KOPT-K1 (cell line): ENCODE results near the gene CUL1.

ENCODE experiments used
- H3K27ac ChIP-seq: fragments of 200-600 bp; sonication (generic); 2 replicates; pipeline ENCODE4 v1.5.1; 2016; ENCODE audit warnings: antibody characterized with exemption, mild to moderate bottlenecking, low read depth, low read length; ENCODE audit not compliant: poor library complexity, severe bottlenecking
- H3K36me3 ChIP-seq: fragments of 200-600 bp; sonication (generic); 2 replicates; pipeline ENCODE4 v1.5.1; 2017; ENCODE audit warnings: antibody characterized with exemption, mild to moderate bottlenecking, low read length, moderate library complexity; ENCODE audit not compliant: insufficient read depth
- H3K9me3 ChIP-seq: fragments of 200-600 bp; sonication (generic); 2 replicates; pipeline ENCODE4 v1.5.1; 2017; ENCODE audit warnings: antibody characterized with exemption, low read length, mild to moderate bottlenecking; ENCODE audit not compliant: insufficient read depth, poor library complexity, severe bottlenecking

The CUL1 gene

DNA sequence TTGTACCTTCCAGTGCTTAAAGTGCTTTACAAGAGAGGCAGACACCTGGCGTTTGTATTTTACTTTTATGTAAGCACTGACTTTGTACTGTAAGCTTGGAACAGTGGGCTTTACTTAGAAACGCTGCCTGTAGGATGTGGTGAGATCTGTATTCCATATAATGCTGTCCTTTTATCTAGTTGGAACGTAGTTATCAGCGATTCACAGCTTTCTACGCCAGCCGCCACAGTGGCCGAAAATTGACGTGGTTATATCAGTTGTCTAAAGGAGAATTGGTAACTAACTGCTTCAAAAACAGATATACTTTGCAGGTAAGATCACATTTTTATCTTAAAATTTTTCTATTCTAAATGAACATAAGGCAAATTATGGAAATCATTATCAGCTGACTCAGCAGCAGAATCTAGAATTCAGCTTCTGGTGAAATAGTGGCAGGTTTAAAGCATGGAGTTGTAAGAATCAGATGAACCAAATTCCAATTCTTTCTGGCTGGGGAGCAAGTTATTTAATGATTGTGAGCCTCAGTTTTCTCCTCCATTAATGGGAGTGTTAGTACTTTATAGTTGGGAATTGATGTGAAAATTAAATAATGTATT lies 91.5 kb downstream of the CUL1 start:
- Histone ChIP-seq H3K36me3 (peaks cover 100% of the 10 kb centered on the region), H3K27ac (no peak overlapping the region), H3K9me3 (peaks cover 6% of the 10 kb centered on the region)

DNA sequence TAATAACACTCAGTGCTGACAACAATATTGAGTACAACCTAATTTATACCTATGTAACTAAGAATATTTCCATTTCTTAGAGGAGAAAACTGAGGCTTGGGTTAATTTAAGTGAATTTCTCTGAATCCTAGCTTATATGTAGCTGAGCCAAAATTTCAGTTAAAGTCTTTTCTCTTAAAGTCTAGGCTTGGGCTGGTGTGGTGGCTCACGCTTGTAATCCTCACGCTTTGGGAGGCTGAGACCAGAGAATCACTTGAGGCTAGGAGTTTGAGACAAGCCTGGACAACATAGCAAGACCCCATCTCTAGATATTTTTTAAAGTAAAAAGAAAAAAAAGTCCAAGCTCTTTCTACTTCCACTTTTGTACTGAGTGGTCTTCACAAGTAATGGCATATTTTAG lies 92.1 kb downstream of the CUL1 start:
- Histone ChIP-seq H3K27ac (no peak overlapping the region), H3K9me3 (peaks cover 6% of the 10 kb centered on the region), H3K36me3 (peaks cover 98% of the 10 kb centered on the region)

DNA sequence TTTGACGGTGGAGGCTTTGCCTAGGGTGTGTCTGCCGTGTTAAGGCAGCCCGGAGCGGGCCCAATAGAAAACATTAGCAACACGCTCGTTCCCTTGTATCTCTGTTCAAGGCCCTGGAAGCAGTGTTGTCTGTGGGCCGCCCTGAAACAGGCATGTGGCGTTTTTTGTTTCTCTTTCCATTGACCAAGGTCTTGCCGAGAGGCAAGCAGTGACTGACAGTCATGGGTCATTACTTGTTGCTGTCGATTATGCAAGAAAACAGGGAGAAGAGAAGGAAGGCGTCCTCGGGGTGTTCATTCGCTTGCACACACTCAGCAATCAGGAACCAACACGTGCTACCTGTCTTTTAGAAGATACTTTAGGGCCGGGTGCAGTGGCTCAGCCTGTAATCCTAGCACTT lies 92.8 kb downstream of the CUL1 start:
- Histone ChIP-seq H3K36me3 (peaks cover 98% of the 10 kb centered on the region), H3K27ac (no peak overlapping the region)

DNA sequence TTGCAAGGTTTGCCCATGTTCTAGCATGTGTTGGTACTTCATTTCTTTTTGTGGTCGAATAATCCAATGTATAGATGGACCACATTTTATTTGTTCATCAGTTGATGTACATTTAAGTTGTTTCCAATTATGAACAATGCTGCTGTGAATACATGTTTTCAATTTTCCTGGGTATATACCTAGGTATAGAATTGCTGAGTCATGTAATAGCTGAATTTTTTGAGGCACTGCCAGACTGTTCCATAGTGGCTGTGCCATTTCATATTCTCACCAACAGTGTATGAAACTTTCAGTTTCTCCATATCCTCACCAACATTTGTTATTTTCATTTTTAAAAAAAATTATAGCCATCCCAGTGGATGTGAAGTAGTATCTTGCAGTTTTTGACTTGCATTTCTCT lies 94.9 kb downstream of the CUL1 start:
- peaks cover 98% of the 10 kb centered on the region for H3K36me3 ChIP-seq
- H3K9me3 ChIP-seq = peaks cover 6% of the 10 kb centered on the region
- no peak overlapping the region for H3K27ac ChIP-seq

More for the DNA sequence above, 92.8 kb downstream of the CUL1 start:
- peaks cover 6% of the 10 kb centered on the region for H3K9me3 ChIP-seq

DNA sequence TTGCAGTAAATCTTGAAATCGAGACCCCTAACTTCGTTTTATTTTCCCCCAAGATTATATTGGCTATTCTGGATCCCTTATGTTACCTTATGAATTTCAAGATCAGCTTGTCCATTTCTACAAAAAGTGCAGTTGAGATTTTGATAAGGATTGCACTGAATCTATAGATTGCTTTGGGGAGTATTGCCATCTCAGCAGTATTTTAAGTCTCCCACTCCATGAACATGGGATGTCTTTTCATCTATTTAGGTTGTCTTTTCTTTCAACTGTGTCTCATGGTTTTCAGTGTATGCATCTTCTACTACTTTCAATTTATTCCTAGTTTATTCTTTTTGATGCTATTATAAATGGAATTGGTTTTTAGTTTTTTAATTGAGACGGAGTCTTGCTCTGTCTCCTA lies 95.8 kb downstream of the CUL1 start:
- Histone ChIP-seq H3K27ac (no peak overlapping the region), H3K36me3 (peaks cover 98% of the 10 kb centered on the region), H3K9me3 (peaks cover 6% of the 10 kb centered on the region)

DNA sequence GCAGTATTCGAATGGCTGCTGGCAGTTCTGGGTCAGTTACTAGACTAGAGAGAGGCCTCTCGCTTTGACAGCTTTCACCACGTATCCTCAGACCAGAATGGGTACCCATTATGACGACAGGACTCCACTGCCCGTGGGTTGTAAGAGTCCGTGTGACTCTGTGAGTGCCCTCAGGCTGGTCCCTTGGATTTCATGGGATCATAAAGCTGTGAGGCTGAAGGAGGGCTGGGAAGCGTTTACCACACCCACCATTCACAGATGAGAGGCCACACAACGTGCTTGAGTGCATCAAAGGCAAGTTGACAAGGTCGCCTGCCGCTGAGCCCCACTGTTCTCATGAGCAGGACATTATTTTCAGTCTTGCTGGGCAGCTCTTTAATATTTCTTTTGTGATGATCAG lies 98.1 kb downstream of the CUL1 start:
- Histone ChIP-seq H3K36me3 (peaks cover 98% of the 10 kb centered on the region), H3K27ac (no peak overlapping the region), H3K9me3 (peaks cover 6% of the 10 kb centered on the region)

DNA sequence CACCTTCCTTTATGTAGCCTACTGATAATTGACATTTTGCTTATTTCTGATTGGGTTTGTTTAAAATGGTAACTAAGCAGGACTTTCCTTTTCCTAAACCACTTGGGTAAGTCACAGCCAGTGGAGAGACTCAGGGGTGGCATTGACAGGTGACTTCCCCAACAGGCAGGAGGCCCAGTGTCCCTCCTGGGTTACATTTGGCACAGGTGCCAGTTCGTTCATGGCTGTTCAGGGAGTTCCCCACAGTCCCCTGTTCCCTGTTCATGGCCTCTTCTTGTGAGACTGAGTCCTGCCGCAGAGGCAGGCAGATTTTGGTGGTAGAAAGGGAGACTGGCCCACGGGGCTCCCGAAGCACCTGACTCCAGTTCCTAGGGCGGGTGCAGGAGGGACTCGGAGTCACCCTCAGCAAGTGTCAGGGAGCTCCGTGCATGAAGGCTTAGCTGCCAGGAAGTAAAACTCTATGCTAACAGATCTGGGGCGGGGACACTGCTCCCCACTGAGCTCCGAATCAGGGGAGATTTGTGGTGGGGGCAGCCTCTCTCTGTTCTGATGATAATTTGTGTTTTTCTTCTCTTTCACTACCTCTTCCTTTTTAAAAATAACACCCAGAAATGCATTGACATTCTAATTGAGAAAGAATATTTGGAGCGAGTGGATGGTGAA lies 101.3 kb downstream of the CUL1 start:
- Histone ChIP-seq H3K9me3 (no peaks in the 10 kb centered on the region), H3K27ac (no peak overlapping the region), H3K36me3 (peaks cover 97% of the 10 kb centered on the region)

DNA sequence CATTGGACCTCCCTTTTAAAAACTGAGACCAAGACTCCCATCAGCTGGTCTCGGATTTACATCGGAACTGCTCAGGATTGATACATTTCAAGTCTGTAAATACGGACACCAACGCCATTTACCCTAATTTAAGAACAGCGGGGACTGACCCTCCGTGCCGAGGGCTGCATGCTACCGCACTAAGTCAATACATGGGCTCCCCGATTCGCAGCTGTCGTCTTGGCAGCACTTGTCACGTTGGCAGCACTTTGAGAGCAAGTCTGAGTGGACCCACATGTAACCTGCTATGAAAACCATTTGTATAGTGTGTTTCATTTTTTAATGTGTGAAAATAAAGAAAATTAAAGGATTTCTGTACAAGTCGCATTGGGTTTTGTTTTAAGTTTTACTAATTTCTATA lies 102.0 kb downstream of the CUL1 start:
- peaks cover 100% of the 10 kb centered on the region for H3K36me3 ChIP-seq
- H3K27ac ChIP-seq = no peak overlapping the region
- no peaks in the 10 kb centered on the region for H3K9me3 ChIP-seq

DNA sequence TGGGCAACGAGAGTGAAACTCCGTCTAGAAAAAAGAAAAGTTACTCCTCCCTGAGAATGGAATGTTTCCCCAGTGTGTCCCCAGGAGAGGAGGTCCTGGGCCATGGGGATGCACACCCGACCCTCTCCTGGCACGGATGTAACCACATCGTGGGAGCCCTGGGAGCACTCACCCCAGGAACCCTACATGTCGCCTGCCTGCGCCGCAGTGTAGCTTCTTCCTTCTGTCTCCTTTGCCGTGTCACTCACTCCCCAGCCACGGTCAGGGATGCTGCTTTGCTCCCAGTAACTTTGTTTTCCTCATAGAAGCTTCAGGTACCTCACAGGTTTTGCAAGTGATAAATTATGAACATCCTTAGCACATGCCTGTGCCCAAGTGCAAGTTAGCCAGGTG lies 103.4 kb downstream of the CUL1 start:
- Histone ChIP-seq H3K27ac (no peak overlapping the region), H3K36me3 (peaks cover 100% of the 10 kb centered on the region), H3K9me3 (no peaks in the 10 kb centered on the region)

DNA sequence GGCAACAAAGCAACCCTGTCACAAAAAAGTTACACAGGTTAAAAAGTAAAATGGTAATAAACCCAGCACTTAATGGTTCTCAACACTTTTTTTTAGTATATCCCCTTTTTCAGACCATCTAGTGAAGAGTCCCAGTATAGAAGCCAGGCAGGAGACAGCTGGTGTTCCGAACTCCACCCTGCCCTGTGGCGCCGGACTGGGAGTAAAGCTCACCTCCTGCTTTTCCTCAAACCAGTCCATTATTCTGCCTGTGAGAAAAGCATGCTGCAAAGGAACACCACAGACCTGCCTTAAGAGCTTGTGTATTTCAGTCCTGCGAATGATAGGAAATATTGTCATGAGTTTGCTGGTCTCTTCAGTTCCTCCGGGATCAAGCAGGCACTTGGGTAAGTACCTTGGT lies 104.4 kb downstream of the CUL1 start:
- H3K9me3 ChIP-seq = no peaks in the 10 kb centered on the region
- no peak overlapping the region for H3K27ac ChIP-seq
- H3K36me3 ChIP-seq = peaks cover 100% of the 10 kb centered on the region

DNA sequence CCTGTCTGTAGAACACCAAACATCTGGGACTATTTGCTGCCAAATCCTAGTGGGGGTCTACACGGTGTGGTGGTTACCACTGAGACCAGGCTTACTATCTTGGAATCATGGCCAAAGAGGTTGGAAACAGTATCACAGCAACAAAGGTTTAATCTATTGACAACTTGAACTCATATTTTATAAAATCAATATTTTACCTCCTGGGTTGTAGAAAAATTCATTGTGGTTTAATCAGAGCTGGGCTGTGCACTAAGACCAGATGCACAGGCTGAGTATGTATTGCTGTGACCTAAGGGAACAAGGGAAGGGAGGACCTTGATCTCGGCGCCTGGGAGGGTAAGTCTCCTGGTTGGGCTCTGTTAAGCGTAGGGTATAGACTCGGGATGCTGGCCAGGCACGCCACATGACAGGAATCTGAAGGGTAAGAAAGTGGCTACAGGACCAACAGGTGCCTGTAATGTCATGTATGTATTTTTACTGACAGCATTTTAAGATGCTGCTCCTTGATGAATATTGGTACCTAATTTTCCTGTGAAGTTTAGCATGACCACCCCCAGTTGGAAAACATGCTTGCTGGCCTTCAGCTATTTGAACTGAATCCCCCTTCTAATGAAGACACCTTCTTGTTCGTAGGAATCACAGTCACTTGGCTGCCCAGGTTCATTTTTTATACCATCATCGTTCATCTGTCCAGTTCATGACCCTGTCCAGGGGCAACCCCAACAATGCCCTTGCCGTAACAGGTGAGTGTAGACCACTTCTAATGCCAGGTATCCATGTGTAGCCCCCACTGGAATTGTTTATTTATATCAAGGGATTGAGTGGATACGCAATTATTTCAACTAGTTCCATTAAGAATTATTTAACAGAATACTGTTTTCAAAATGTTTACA lies 105.9 kb downstream of the CUL1 start:
- H3K27ac ChIP-seq = no peak overlapping the region
- no peaks in the 10 kb centered on the region for H3K9me3 ChIP-seq
- peaks cover 100% of the 10 kb centered on the region for H3K36me3 ChIP-seq

DNA sequence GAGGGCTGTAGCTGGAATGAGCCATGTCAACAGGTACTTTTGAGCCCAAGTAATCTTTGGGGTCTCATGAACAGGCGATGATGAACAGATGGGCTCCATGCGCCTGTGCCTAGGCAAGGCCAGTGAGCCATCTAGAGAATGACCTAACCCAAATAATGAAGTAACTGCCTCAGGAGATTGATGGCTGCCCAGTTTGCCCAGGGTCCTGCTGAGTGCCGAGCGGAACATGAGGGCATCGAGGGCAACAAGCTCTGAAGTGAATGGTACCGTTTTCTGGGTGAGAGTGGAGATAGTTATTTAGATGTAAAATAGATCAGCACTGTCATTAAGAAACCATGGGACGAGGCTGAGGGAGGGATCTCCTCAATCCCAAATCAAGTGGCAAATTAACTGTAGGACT lies 107.5 kb downstream of the CUL1 start:
- H3K27ac ChIP-seq = no peak overlapping the region
- peaks cover 100% of the 10 kb centered on the region for H3K36me3 ChIP-seq
- H3K9me3 ChIP-seq = no peaks in the 10 kb centered on the region

DNA sequence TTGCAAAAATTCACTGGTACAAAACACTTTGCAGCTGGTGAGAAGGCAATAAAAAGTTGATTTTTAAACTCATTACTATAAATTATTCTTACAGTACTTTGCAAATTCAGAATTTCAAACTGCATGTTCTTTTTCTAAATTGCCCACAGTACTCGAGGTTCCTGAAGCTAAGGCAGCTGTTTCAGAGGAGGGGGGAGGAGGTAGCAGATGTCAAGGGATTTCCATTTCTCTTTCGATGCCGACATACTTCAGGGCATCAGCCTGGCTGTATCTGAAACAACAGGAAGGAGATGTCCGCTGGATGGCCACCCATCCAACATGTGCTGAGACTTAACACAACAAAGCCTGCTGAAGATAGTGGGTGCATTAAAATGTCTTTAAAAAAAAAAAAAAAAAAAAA lies 108.7 kb downstream of the CUL1 start:
- no peak overlapping the region for H3K27ac ChIP-seq
- H3K9me3 ChIP-seq = no peaks in the 10 kb centered on the region
- H3K36me3 ChIP-seq = peaks cover 100% of the 10 kb centered on the region

DNA sequence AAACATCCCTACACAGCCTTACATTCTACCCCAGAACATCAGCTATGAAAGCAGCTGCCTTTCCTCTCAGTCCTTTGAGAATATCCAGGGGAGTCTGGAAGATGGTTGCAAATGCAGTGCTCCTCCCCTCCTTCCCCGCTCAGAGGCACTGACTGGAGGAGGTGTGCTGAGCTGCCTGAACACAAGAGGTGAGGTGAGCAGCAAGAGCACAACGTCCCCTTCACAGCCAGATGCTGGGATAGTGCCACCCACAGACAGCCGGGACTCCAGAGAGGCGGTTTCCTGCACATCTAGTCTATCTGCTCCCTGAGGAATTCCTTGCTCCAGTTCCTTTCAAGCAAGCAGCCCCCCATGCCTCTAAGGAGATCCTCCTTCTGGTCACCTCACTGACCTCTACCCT lies 111.2 kb downstream of the CUL1 start:
- peaks cover 100% of the 10 kb centered on the region for H3K36me3 ChIP-seq
- H3K27ac ChIP-seq = no peak overlapping the region
- no peaks in the 10 kb centered on the region for H3K9me3 ChIP-seq

DNA sequence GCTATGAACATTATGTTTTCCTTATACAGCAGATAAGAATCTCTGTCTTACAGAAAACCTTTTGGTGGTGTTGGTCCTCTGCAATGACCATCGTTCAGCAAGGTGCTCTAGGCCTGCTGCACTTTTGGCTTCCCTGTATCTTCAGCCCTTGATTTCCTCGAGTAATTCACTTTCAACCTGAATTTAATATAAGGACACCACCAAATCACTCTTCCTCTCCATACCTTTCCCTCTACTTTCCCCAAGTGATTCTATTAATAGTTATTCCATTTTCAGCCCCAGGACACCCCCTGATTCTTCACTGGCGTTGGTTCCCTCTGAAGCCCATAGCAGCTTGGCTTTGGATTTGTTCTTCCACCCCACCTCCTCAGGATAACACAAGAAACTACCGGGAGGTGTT lies 113.2 kb downstream of the CUL1 start:
- no peak overlapping the region for H3K27ac ChIP-seq
- peaks cover 100% of the 10 kb centered on the region for H3K36me3 ChIP-seq
- no peaks in the 10 kb centered on the region for H3K9me3 ChIP-seq
